GM23338 (cell line): ENCODE results near the gene ZNF532. TPM values are rescaled to one million over a fixed set of nuclear protein-coding genes. Genes with fewer than 3 reads are reported as not detected.

Source experiments
- ATAC-seq: fragments of 200-7000 bp; cut with Tn5 transposase; 3 replicates; pipeline ENCODE4 v1.9.1; 2020
- DNase-seq: peaks from one replicate; pipeline ENCODE4 v3.0.0-alpha.2; 2015; ENCODE audit warnings: low spot score
- H2AFZ ChIP-seq: fragments of 200-600 bp; sonication (generic); 2 replicates; pipeline ENCODE4 v1.8.0; 2016; ENCODE audit warnings: antibody characterized with exemption, mild to moderate bottlenecking, moderate library complexity
- H3F3A ChIP-seq: fragments of 200-600 bp; sonication (generic); replicated peaks from 2 replicates; pipeline ENCODE4 v1.8.0; 2017; ENCODE audit warnings: antibody characterized with exemption, mixed run types, low read depth
- H3K27ac ChIP-seq: fragments of 200-600 bp; sonication (generic); 2 replicates; pipeline ENCODE4 v1.6.1; 2016; ENCODE audit warnings: low read depth
- H3K27me3 ChIP-seq: fragments of 200-600 bp; sonication (generic); 2 replicates; pipeline ENCODE4 v1.8.0; 2016; ENCODE audit warnings: mild to moderate bottlenecking, mixed run types, moderate library complexity; ENCODE audit not compliant: insufficient read depth
- H3K36me3 ChIP-seq: fragments of 200-600 bp; sonication (generic); 2 replicates; pipeline ENCODE4 v1.8.0; 2016; ENCODE audit warnings: mild to moderate bottlenecking; ENCODE audit not compliant: insufficient read depth
- H3K4me1 ChIP-seq: fragments of 200-600 bp; sonication (generic); 2 replicates; pipeline ENCODE4 v1.8.0; 2016; ENCODE audit warnings: mild to moderate bottlenecking, moderate library complexity; ENCODE audit not compliant: insufficient read depth
- H3K4me2 ChIP-seq: fragments of 200-600 bp; sonication (generic); 2 replicates; pipeline ENCODE4 v1.7.1; 2017; ENCODE audit warnings: mixed run types
- H3K4me3 ChIP-seq: fragments of 200-600 bp; sonication (generic); 2 replicates; pipeline ENCODE4 v1.6.1; 2016; ENCODE audit warnings: mixed run types
- H3K79me2 ChIP-seq: fragments of 200-600 bp; sonication (generic); replicated peaks from 2 replicates; pipeline ENCODE4 v1.8.0; 2017; ENCODE audit warnings: mild to moderate bottlenecking; ENCODE audit not compliant: insufficient read depth
- H3K9me2 ChIP-seq: fragments of 200-600 bp; sonication (generic); 2 replicates; pipeline ENCODE4 v1.8.0; 2017; ENCODE audit not compliant: insufficient read depth
- H4K20me1 ChIP-seq: fragments of 200-600 bp; sonication (generic); replicated peaks from 2 replicates; pipeline ENCODE4 v1.8.0; 2017; ENCODE audit warnings: mild to moderate bottlenecking; ENCODE audit not compliant: insufficient read depth
- H3K27ac Mint-ChIP-seq: 2 replicates; pipeline ENCODE4 v1.8.0; 2020; ENCODE audit warnings: inconsistent platforms, mild to moderate bottlenecking, moderate library complexity, mixed read lengths
- H3K27me3 Mint-ChIP-seq: 3 replicates; pipeline ENCODE4 v1.8.0; 2022; ENCODE audit warnings: low read depth, mild to moderate bottlenecking, moderate library complexity, mixed read lengths, inconsistent platforms; ENCODE audit not compliant: insufficient read depth, poor library complexity
- H3K36me3 Mint-ChIP-seq: 3 replicates; pipeline ENCODE4 v1.8.0; 2021; ENCODE audit warnings: low read depth, mild to moderate bottlenecking, inconsistent platforms, moderate library complexity, mixed read lengths
- H3K4me1 Mint-ChIP-seq: 3 replicates; pipeline ENCODE4 v1.8.0; 2020; ENCODE audit warnings: mild to moderate bottlenecking, inconsistent platforms, mixed read lengths
- H3K4me3 Mint-ChIP-seq: 3 replicates; pipeline ENCODE4 v1.8.0; 2021; ENCODE audit warnings: moderate library complexity, mild to moderate bottlenecking, inconsistent platforms, mixed read lengths
- H3K9me3 Mint-ChIP-seq: 3 replicates; pipeline ENCODE4 v1.8.0; 2020; ENCODE audit warnings: moderate library complexity, mild to moderate bottlenecking, inconsistent platforms, mixed read lengths
- CREB1 ChIP-seq: fragments of 250-450 bp; sonication (Bioruptor Pico); IDR thresholded peaks from 2 replicates; pipeline ENCODE4 v1.5.0; 2020; ENCODE audit warnings: low read depth, mild to moderate bottlenecking, moderate library complexity
- CTCF ChIP-seq, 2 experiments: fragments of 200-600 bp in 1 of 2; sonication (generic) in 1 of 2; conservative IDR thresholded peaks; 2 replicates each; pipeline versions ENCODE4 v1.5.1 to v1.6.1; 2016 to 2017; ENCODE audit warnings: antibody characterized with exemption in 2 of 2, low read depth in 2 of 2, mild to moderate bottlenecking in 2 of 2, moderate library complexity in 1 of 2
- ETS1 ChIP-seq: IDR thresholded peaks from 2 replicates; pipeline ENCODE4 v1.6.1; 2016; ENCODE audit warnings: antibody characterized with exemption
- EZH2phosphoT487 ChIP-seq: fragments of 200-600 bp; sonication (generic); IDR thresholded peaks from one replicate; pipeline ENCODE4 v1.8.1; 2018; ENCODE audit warnings: antibody characterized with exemption; ENCODE audit not compliant: unreplicated experiment
- JUNB ChIP-seq: IDR thresholded peaks from one replicate; pipeline ENCODE4 v1.6.1; 2016; ENCODE audit warnings: antibody characterized with exemption; ENCODE audit not compliant: unreplicated experiment
- NANOG ChIP-seq: IDR thresholded peaks from 2 replicates; pipeline ENCODE4 v1.6.1; 2016; ENCODE audit warnings: antibody characterized with exemption, borderline replicate concordance
- POLR2AphosphoS5 ChIP-seq: IDR thresholded peaks from 2 replicates; pipeline ENCODE4 v1.6.1; 2016; ENCODE audit warnings: antibody characterized with exemption, low read depth
- REST ChIP-seq: IDR thresholded peaks from one replicate; pipeline ENCODE4 v1.6.1; 2018; ENCODE audit warnings: antibody characterized with exemption; ENCODE audit not compliant: unreplicated experiment
- STAT1 ChIP-seq: IDR thresholded peaks from one replicate; pipeline ENCODE4 v1.6.1; 2016; ENCODE audit warnings: antibody characterized with exemption; ENCODE audit not compliant: unreplicated experiment
- ZNF114 ChIP-seq: fragments of 250-450 bp; sonication (Bioruptor Pico); IDR thresholded peaks from 2 replicates; pipeline ENCODE4 v1.5.0; 2020; ENCODE audit warnings: mild to moderate bottlenecking, moderate library complexity
- ZNF331 ChIP-seq: fragments of 250-450 bp; sonication (Bioruptor Pico); IDR thresholded peaks from 2 replicates; pipeline ENCODE4 v1.5.0; 2020; ENCODE audit warnings: low read depth, mild to moderate bottlenecking, moderate library complexity
- ZNF462 ChIP-seq: fragments of 250-450 bp; sonication (Bioruptor Pico); IDR thresholded peaks from 2 replicates; pipeline ENCODE4 v1.5.0; 2020; ENCODE audit warnings: mild to moderate bottlenecking, moderate library complexity
- polyA plus RNA-seq: library from polyadenylated mRNA; unstranded; fragments of >200 nt; fragmentation: Nextera tagmentation; extraction: Ambion mirVana; gene quantifications from 2 replicates; pipeline ENCODE4 v1.2.1, GENCODE V29; 2016
- total RNA-seq: library from RNA; depleted of rRNA; stranded (reverse); fragments of >200 nt; shearing (Covaris generic); gene quantifications from 2 replicates; pipeline ENCODE4 v1.2.3, GENCODE V29; 2014

Gene ZNF532
- total and polyA plus RNA-seq, 2 experiments from 2014 or later, result 51.5 to 225 TPM

GRCh38 chr18:58962336-58962735 lies 97.7 kb downstream of the ZNF532 start (continued):
- TF ChIP-seq NANOG (no peak), STAT1 (no peak), JUNB (no peak), EZH2phosphoT487 (no peak), ZNF331 (CRISPR knock-in tag) (no peak), POLR2AphosphoS5 (0 out of 2 replicates have a peak, but pooled peaks have one; percentile 3)

- no peak overlapping the region for H3K4me2 ChIP-seq
- peaks cover 11% of the 10 kb centered on the region for H3K4me1 ChIP-seq
- no peak for TF ChIP-seq ETS1
- TF ChIP-seq NANOG, result no peak
- no peak for TF ChIP-seq JUNB
- TF ChIP-seq REST, result no peak
- no peak for TF ChIP-seq EZH2phosphoT487
- no peak for TF ChIP-seq ZNF462 (CRISPR knock-in tag)
- no peak for TF ChIP-seq POLR2AphosphoS5
- TF ChIP-seq ZNF331 (CRISPR knock-in tag), result no peak
- TF ChIP-seq CREB1 (CRISPR knock-in tag), result no peak
- TF ChIP-seq ZNF114 (CRISPR knock-in tag), result no peak
- no peak for TF ChIP-seq CTCF (conservative IDR thresholded peaks at IDR 0.05; ENCODE audit: low read depth in 2 of 2)
These were observed 100.8 kb downstream of the ZNF532 start for GRCh38 chr18:58965291-58966004.

More at GRCh38 chr18:58965291-58966004, 100.8 kb downstream of the ZNF532 start:
- H3K9me3 Mint-ChIP-seq, result no peaks in the 10 kb centered on the region
- peaks cover 25% of the 10 kb centered on the region for H3K27me3 Mint-ChIP-seq
- peak overlapping the region; percentile 43; the same call in 1 of the 2 replicates for H3K27ac Mint-ChIP-seq
- DNase-seq, result no peak
- H3K27ac ChIP-seq, result peak overlapping the region; percentile 88
- H3K79me2 ChIP-seq, result peaks cover 93% of the 10 kb centered on the region
- no peaks in the 10 kb centered on the region for H3K9me2 ChIP-seq
- H3K36me3 ChIP-seq, result peaks cover 39% of the 10 kb centered on the region
- peaks cover 28% of the 10 kb centered on the region for H4K20me1 ChIP-seq
- ATAC-seq, result no peak
- peaks cover 31% of the 10 kb centered on the region for H3K4me1 Mint-ChIP-seq
- H3F3A ChIP-seq, result peaks cover 26% of the 10 kb centered on the region
- no peak overlapping the region for H2AFZ ChIP-seq
- no peak overlapping the region for H3K4me3 Mint-ChIP-seq
- H3K36me3 Mint-ChIP-seq, result peaks cover 83% of the 10 kb centered on the region
- H3K4me3 ChIP-seq, result no peak overlapping the region
- no peaks in the 10 kb centered on the region for H3K27me3 ChIP-seq
